NCI-H2107 treated with DMSO at 0.1 percent for 48 hours (cell line): ENCODE measurements around the gene SPIRE1.
A peak's percentile ranks its signal among the peaks of the same experiment; 100 is the strongest.

Experiments
- DNase-seq: peaks from one replicate; lab custom pipeline; 2025; ENCODE audit not compliant: unreplicated experiment; lab: John Stamatoyannopoulos, UW

Gene SPIRE1

GRCh38 chr18:12657684-12658425, at the start of gene SPIRE1:
TSS of gene SPIRE1 (minus strand) at chr18:12658107. CDS start at chr18:12657866, 241 bp downstream.
- no peak for DNase-seq

DNA sequence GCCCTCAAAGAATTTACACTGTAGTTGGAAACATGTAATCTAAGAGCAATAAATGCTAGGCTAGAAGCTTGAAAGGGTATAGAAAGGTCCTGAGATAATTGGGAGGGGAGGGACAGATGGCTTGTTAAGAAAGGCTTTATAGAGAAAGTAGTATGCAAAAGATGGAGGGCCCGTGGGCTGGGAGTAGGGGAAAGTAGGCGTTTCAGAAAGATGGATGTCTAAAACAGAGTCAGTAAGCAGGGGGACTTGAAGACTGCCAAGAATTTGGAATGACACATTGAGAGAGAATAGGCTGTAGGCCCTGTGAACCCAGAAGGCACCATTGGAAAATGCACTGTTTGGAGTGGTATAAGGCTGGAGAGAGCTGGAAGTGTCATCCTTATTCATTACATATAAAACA, 45.8 kb upstream of the SPIRE1 start:
- DNase-seq: peak; percentile 16

DNA sequence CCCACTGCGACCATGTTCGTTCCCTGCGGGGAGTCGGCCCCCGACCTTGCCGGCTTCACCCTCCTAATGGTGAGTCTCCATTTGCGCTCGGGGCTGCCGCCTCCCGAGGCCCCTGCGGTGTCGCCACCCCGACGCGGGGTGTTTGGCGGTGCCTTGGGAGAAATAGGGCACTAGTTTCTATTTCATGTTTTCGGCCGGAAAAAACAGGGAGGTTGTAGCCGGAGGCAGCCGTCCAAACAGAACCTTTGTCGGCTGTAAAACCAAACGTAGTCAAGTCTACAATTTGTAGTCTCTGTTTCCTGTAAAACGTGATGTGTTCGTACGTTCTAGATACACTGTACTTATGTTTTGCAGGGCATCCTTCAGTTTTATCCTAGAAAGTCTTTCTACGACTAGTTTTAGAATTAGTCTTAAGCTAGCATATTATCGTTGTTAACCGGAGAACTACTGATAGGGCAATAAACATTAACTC, 45.2 kb upstream of the SPIRE1 start:
- no peak for DNase-seq

DNA sequence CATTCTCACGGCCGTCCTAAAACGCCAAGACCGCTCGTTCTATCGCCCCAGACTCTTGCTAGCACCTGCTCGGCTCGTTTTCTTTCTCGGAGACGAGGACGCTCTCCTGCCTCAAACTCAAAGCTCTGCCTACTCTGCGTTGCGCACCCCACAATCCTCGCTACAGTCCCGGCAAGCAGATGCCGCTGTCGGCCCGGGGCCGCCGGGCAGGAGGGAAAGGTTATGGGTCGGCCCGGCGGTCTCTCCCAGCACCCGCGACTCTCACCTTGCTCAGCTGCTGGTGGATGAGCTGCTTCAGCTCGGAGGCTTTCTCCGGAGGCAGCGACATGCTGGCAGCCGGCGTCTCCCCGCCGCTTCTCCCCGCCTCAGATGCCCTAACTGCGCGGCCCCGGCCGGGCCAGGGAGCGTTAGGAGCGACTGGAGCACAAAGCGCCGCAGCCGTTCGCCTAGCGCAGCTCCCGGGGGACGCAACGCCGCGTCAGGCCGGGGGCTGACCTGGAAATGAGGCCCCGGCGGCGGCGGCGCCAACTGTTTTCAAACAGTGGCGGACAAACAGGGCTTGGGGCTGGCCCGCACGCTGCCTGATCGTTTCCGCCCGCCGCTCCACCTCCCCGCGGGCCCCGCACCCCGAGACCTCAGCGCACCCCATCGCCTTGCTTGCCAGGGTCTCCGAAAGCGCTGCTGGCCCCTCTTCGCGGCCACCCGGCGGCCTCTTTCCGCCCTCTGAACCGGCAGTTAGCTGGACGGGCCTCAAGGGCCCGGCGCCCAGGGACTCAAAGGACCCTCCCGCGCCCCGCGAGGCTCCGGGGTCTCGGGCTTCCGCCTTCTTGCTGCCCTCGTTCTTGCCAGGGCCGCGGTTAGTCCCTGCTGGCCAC, 44.6 kb upstream of the SPIRE1 start, which contains the start of the genes CEP76 and PSMG2:
TSS of gene CEP76 (minus strand) at position 503 of the 875 bp plus-strand sequence. CDS start at position 328, 175 bp downstream.
TSS of gene PSMG2 (plus strand) at position 822 of the 875 bp plus-strand sequence. CDS start 66 bp downstream, outside the sequence.
- no peak for DNase-seq

DNA sequence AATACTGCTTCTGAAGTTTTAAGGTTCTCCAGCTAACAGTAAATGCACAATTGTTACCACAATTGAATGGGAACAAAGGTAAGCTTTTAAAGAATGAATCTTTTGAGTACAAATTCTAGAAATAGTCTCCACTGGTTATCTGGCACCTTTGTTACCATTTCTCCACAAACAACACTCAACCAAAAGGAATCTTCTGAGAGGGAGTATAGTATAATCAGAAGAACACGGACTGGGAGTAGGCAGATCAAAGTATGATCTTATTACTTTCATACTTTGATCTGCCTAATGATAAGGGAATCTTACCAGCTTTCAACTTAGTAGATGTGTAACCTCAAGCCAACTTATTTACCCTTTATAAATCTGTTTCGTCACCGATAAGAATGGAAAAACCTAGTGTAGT, 43.3 kb upstream of the SPIRE1 start:
- no peak for DNase-seq

DNA sequence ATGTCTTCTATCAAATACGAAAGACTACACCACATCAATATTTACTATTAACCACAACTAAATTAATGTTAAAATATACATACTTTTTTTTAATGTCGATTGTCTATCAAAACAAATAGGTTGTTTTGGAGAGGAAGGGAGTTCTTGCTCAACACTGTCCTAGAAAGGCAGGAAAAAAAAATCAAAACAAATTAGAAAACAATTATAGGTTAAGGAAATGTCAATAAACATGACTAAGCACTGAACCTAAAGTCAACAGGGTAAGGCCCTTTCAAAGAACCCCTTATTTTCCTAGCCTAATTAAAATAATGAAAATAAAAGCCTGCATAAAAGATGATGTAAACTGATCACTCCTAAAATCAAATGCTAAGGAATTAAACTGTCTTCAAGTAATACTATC, 41.8 kb upstream of the SPIRE1 start:
- no peak for DNase-seq

- no peak for DNase-seq
Measured at GRCh38 chr18:12694032-12694431, 36.1 kb upstream of the SPIRE1 start.

- DNase-seq: no peak
Measured at GRCh38 chr18:12692206-12692605, 34.3 kb upstream of the SPIRE1 start.

- DNase-seq: no peak
Measured at GRCh38 chr18:12689256-12689850, 31.4 kb upstream of the SPIRE1 start.

DNA sequence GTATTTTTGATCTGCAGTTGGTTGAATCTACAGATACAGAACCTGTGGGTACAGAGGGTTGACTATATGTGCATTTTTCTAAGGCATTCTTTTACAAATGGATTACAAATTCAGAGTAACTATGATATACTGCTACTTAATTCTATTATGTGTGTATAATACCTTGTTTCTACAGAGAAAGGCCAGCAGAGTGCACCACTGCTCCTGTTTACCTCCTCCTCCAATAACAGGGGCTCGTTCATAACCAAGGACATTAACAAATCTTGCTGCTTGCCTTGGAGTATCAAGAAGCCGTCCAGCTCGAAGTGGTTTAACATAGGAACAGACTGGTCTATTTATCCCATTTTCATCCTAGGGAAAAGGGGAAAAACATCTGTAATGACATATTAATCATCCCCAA, 28.2 kb upstream of the SPIRE1 start:
- DNase-seq: no peak

GRCh38 chr18:12679183-12679786, 21.4 kb upstream of the SPIRE1 start:
- DNase-seq: no peak

GRCh38 chr18:12668041-12668440, 10.1 kb upstream of the SPIRE1 start:
- no peak for DNase-seq

DNA sequence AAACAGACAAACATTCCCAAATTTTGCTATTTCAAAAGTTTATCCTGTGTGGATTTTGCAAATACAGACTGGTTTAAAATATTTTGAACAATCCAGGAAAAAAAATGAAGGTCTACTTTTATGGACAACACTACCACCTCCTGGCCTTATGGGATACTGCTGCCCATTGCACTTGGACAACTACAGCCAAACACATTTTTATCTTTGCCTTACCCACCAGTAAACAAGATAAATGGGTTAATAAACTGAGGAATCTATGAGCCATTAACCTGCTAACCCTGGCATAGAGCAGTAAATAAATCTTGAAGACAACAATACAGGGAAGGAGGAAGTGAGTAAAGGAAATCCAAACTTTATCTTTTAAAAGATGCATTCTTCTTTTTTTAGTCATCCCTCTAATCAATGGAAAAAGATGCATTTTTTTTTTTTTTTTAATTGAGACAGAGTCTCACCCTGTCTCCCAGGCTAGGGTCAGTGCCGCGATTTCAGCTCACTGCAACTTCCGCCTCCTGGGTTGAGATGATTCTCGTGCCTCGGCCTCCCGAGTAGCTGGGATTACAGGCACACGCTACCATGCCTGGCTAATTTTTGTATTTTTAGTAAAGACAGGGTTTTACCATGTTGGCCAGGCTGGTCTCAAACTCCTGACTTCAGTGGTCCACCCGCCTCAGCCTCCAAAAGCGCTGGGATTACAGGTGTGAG, 2.1 kb upstream of the SPIRE1 start:
- peak; percentile 49 for DNase-seq

- DNase-seq: no peak
Measured at GRCh38 chr18:12658426-12659138, 675 bp upstream of the SPIRE1 start.

- DNase-seq: no peak
Measured at GRCh38 chr18:12656938-12657683, 796 bp downstream of the SPIRE1 start.

- no peak for DNase-seq
Measured at GRCh38 chr18:12656605-12656937, 1.3 kb downstream of the SPIRE1 start.

GRCh38 chr18:12654971-12655370, 2.9 kb downstream of the SPIRE1 start:
- DNase-seq: no peak

DNA sequence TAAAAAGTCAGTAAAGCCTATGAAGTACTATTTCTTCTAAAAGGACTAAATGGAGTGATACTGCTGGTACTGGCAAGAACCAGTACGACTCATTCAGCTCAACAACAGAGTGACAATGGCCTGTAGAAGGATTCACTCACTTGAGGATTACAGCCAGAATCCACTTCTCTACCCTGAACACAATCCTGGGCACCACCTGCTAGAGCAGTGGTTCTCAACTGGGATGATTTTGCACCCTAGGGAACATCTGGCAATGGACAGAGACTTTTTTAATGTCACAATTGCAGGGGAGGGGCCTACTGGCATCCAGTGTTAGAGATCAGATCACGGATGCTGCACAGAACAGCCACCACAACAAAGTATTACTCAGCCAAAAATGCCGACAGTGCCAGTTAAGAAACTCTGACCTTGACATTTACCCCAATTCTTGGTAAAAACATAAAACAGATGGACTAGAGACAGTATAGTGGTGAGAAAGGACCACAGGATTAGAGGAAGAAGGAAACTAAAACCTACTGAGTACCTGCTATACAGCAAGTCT, 5.0 kb downstream of the SPIRE1 start:
- DNase-seq: no peak

- no peak for DNase-seq
Measured at GRCh38 chr18:12651651-12652050, 6.3 kb downstream of the SPIRE1 start.
